GM12878 (cell line): Measurements from ENCODE around the gene NTM.

Experiments
- CTCF ChIP-seq, 3 experiments: IDR thresholded peaks in 2 of 3; conservative IDR thresholded peaks in 1 of 3; 2 replicates each; pipeline ENCODE4 v1.5.1; 2011; ENCODE audit warnings: low read depth in 3 of 3, low read length in 3 of 3, mild to moderate bottlenecking in 3 of 3, control low read depth in 2 of 3, moderate library complexity in 2 of 3, inconsistent platforms in 1 of 3, mixed read lengths in 1 of 3; ENCODE audit not compliant: control insufficient read depth in 2 of 3, insufficient read depth in 1 of 3; ENCODE audit errors: extremely low read depth in 1 of 3
- FOXM1 ChIP-seq: IDR thresholded peaks from 2 replicates; pipeline ENCODE4 v1.6.1; 2012; ENCODE audit warnings: low read depth, mild to moderate bottlenecking, inconsistent platforms, low read length, moderate library complexity
- POLR2A ChIP-seq: IDR thresholded peaks from 2 replicates; pipeline ENCODE4 v1.6.1; 2011; ENCODE audit warnings: low read depth, mild to moderate bottlenecking, low read length
- RFX5 ChIP-seq: IDR thresholded peaks from 2 replicates; pipeline ENCODE4 v1.6.1; 2011; ENCODE audit warnings: low read depth, low read length, improper control_type of control experiment
- SMARCA5 ChIP-seq: fragments of 450-650 bp; IDR thresholded peaks from 2 replicates; pipeline ENCODE4 v1.6.1; 2017; ENCODE audit warnings: mild to moderate bottlenecking

GRCh38 chr11:131964698-131965483 lies 594.5 kb downstream of the NTM start:
- TF ChIP-seq POLR2A (no peak), FOXM1 (no peak), SMARCA5 (no peak), CTCF (IDR thresholded peaks at IDR 0.05 in 2 of 3, conservative IDR thresholded peaks at IDR 0.05 in 1 of 3; ENCODE audit: control insufficient read depth in 2 of 3, extremely low read depth in 1 of 3, insufficient read depth in 1 of 3, low read depth in 3 of 3, low read length in 3 of 3) (no peak), RFX5 (no peak)
